ENCODE data around the gene KRTAP10-8. TPM values are rescaled to one million over a fixed set of nuclear protein-coding genes. Genes with fewer than 3 reads are reported as not detected.
"Not testable (repeated sequence)": the region's sequence is repeated elsewhere in the genome, so short reads cannot be mapped to it uniquely, and the experiment has no call there.

Gene KRTAP10-8
- total RNA-seq, 1 donor from 2014 or later: not detected

- no peak for TF ChIP-seq CTCF (IDR thresholded peaks at IDR 0.05; ENCODE audit: borderline replicate concordance)
- no peak for DNase-seq
- H3K27ac ChIP-seq (replicated peaks): no peak overlapping the region
- H3K4me1 ChIP-seq: no peaks in the 10 kb centered on the region
- no peak overlapping the region for H3K4me3 ChIP-seq
- peaks cover 28% of the 10 kb centered on the region for H3K9me3 ChIP-seq (replicated peaks)
- H3K36me3 ChIP-seq: no peaks in the 10 kb centered on the region
- intact Hi-C loops (cut with micrococcal nuclease): no loop called here
- H3K27me3 ChIP-seq (ENCODE audit: low read depth): peaks cover 15% of the 10 kb centered on the region
Observed at GRCh38 chr21:44619886-44620285, 8.0 kb downstream of the KRTAP10-8 start.

GRCh38 chr21:44623575-44623974, 11.7 kb downstream of the KRTAP10-8 start:
- DNase-seq: no peak
- Histone ChIP-seq H3K4me3 (no peak overlapping the region), H3K36me3 (no peaks in the 10 kb centered on the region), H3K27ac (replicated peaks) (no peak overlapping the region), H3K4me1 (peaks cover 17% of the 10 kb centered on the region), H3K27me3 (ENCODE audit: low read depth) (peaks cover 23% of the 10 kb centered on the region), H3K9me3 (replicated peaks) (peaks cover 32% of the 10 kb centered on the region)
- intact Hi-C loops (cut with micrococcal nuclease): no loop called here
- TF ChIP-seq CTCF (IDR thresholded peaks at IDR 0.05; ENCODE audit: borderline replicate concordance): no peak

- intact Hi-C loops (cut with micrococcal nuclease): no loop called here
- H3K4me1 ChIP-seq: peaks cover 17% of the 10 kb centered on the region
- peaks cover 37% of the 10 kb centered on the region for H3K9me3 ChIP-seq (replicated peaks)
- no peaks in the 10 kb centered on the region for H3K36me3 ChIP-seq
- peak overlapping the region; percentile 42 for H3K27ac ChIP-seq (replicated peaks)
- no peak for TF ChIP-seq CTCF (IDR thresholded peaks at IDR 0.05; ENCODE audit: borderline replicate concordance)
- no peak for DNase-seq
- peaks cover 29% of the 10 kb centered on the region for H3K27me3 ChIP-seq (ENCODE audit: low read depth)
- no peak overlapping the region for H3K4me3 ChIP-seq
Observed at GRCh38 chr21:44625756-44626155, 13.9 kb downstream of the KRTAP10-8 start.

GRCh38 chr21:44626262-44626661, 14.4 kb downstream of the KRTAP10-8 start:
- Histone ChIP-seq H3K4me3 (no peak overlapping the region), H3K9me3 (replicated peaks) (peaks cover 42% of the 10 kb centered on the region), H3K27ac (replicated peaks) (peak overlapping the region; percentile 42), H3K36me3 (no peaks in the 10 kb centered on the region), H3K27me3 (ENCODE audit: low read depth) (peaks cover 29% of the 10 kb centered on the region), H3K4me1 (peaks cover 17% of the 10 kb centered on the region)
- TF ChIP-seq CTCF (IDR thresholded peaks at IDR 0.05; ENCODE audit: borderline replicate concordance): no peak
- DNase-seq: no peak
- intact Hi-C loops (cut with micrococcal nuclease): no loop called here

- no peak for DNase-seq
- peaks cover 29% of the 10 kb centered on the region for H3K27me3 ChIP-seq (ENCODE audit: low read depth)
- no peak for TF ChIP-seq CTCF (IDR thresholded peaks at IDR 0.05; ENCODE audit: borderline replicate concordance)
- no peaks in the 10 kb centered on the region for H3K36me3 ChIP-seq
- H3K9me3 ChIP-seq (replicated peaks): peaks cover 46% of the 10 kb centered on the region
- H3K27ac ChIP-seq (replicated peaks): peak within 1 kb of the TSS; percentile 42
- intact Hi-C loops (cut with micrococcal nuclease): no loop called here
- no peak within 1 kb of the TSS for H3K4me3 ChIP-seq
- H3K4me1 ChIP-seq: peaks cover 17% of the 10 kb centered on the region
Observed at GRCh38 chr21:44626673-44627143, 14.8 kb downstream of the KRTAP10-8 start, which contains the start of gene KRTAP10-9. KRTAP10-9 (plus strand) TSS chr21:44627093; CDS start chr21:44627172, 79 bp downstream.

GRCh38 chr21:44627181-44627822, 15.4 kb downstream of the KRTAP10-8 start:
- H3K27ac ChIP-seq (replicated peaks); intact Hi-C loops (cut with micrococcal nuclease); DNase-seq; H3K4me3 ChIP-seq; H3K36me3 ChIP-seq: not testable (repeated sequence)
- Histone ChIP-seq H3K27me3 (ENCODE audit: low read depth) (peaks cover 29% of the 10 kb centered on the region), H3K9me3 (replicated peaks) (peaks cover 52% of the 10 kb centered on the region), H3K4me1 (peaks cover 17% of the 10 kb centered on the region)

- peaks cover 29% of the 10 kb centered on the region for H3K27me3 ChIP-seq (ENCODE audit: low read depth)
- H3K27ac ChIP-seq (replicated peaks); DNase-seq; H3K4me3 ChIP-seq; intact Hi-C loops (cut with micrococcal nuclease); H3K36me3 ChIP-seq: not testable (repeated sequence)
- H3K4me1 ChIP-seq: peaks cover 17% of the 10 kb centered on the region
- H3K9me3 ChIP-seq (replicated peaks): peaks cover 56% of the 10 kb centered on the region
Observed at GRCh38 chr21:44627831-44628233, 16.0 kb downstream of the KRTAP10-8 start.
